Endothelial cell (in vitro differentiated cells): ENCODE measurements around the gene GPC2. TPM values are rescaled to one million over a fixed set of nuclear protein-coding genes. Genes with fewer than 3 reads are reported as not detected.

ENCODE experiments used
- DNase-seq: peaks from one replicate; pipeline ENCODE4 v3.0.0; 2021; ENCODE audit warnings: low spot score
- H3K27ac Mint-ChIP-seq: one replicate; pipeline ENCODE4 v1.8.0; 2021; ENCODE audit warnings: mixed read lengths, inconsistent platforms; ENCODE audit not compliant: unreplicated experiment
- H3K27me3 Mint-ChIP-seq: one replicate; pipeline ENCODE4 v1.8.0; 2021; ENCODE audit warnings: mild to moderate bottlenecking, moderate library complexity, mixed read lengths, inconsistent platforms; ENCODE audit not compliant: unreplicated experiment
- H3K36me3 Mint-ChIP-seq: one replicate; pipeline ENCODE4 v1.8.0; 2021; ENCODE audit warnings: mild to moderate bottlenecking, low read depth, mixed read lengths, inconsistent platforms; ENCODE audit not compliant: unreplicated experiment
- H3K4me1 Mint-ChIP-seq: one replicate; pipeline ENCODE4 v1.8.0; 2021; ENCODE audit warnings: mild to moderate bottlenecking, mixed read lengths, inconsistent platforms; ENCODE audit not compliant: unreplicated experiment
- H3K4me3 Mint-ChIP-seq: one replicate; pipeline ENCODE4 v1.8.0; 2021; ENCODE audit warnings: mild to moderate bottlenecking, mixed read lengths, inconsistent platforms; ENCODE audit not compliant: unreplicated experiment
- H3K9me3 Mint-ChIP-seq: one replicate; pipeline ENCODE4 v1.8.0; 2021; ENCODE audit warnings: mixed read lengths, inconsistent platforms; ENCODE audit not compliant: unreplicated experiment
- CTCF ChIP-seq: fragments of 200-600 bp; sonication (generic); IDR thresholded peaks from one replicate; pipeline ENCODE4 v1.5.0; 2021; ENCODE audit warnings: antibody characterized with exemption; ENCODE audit not compliant: unreplicated experiment
- total RNA-seq: library from RNA; stranded (reverse); fragmentation: NEBNext Ultra II Directional; extraction: Animal tissue kit (Norgen Biotek cat#: 25700); gene quantifications from one replicate; pipeline ENCODE4 v1.2.1, GENCODE V29; 2021; ENCODE audit not compliant: unreplicated experiment

GPC2 gene
- total RNA-seq, 1 donor from 2014 or later, result 27.2 TPM

DNA sequence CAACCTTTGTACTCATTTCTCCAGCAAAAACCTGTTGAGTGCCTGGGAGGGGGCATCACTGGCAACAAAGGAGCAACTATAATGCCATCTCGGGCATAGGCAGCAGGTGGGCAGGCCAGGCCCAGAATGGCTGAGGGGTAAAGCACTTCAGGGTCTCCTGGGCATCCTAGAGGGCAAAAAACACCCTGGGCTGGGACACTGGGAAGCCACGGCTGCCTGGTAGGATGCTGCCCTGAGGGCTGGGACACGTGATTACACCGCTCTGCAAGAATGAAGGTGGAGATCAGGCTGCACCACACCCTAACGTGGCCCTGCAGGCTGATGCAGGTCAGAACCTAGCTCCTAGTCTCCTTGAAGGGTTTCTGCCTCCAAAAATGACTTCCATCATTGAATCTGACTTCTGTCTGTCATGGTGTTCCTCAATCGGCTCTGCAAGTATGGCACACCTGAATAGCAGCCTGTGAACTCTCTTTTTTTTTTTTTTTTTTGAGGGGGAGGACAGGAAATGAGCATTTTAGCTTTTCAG is 14.1 kb downstream of the GPC2 start:
- no peaks in the 10 kb centered on the region for H3K9me3 Mint-ChIP-seq
- no peak for DNase-seq
- peaks cover 4% of the 10 kb centered on the region for H3K36me3 Mint-ChIP-seq
- no peak for TF ChIP-seq CTCF
- no peak overlapping the region for H3K27ac Mint-ChIP-seq
- peaks cover 25% of the 10 kb centered on the region for H3K27me3 Mint-ChIP-seq
- H3K4me3 Mint-ChIP-seq, result no peak overlapping the region
- peaks cover 22% of the 10 kb centered on the region for H3K4me1 Mint-ChIP-seq

- peaks cover 20% of the 10 kb centered on the region for H3K4me1 Mint-ChIP-seq
- no peak overlapping the region for H3K27ac Mint-ChIP-seq
- H3K9me3 Mint-ChIP-seq, result no peaks in the 10 kb centered on the region
- no peak for DNase-seq
- peaks cover 19% of the 10 kb centered on the region for H3K27me3 Mint-ChIP-seq
- no peak overlapping the region for H3K4me3 Mint-ChIP-seq
- H3K36me3 Mint-ChIP-seq, result peaks cover 12% of the 10 kb centered on the region
- TF ChIP-seq CTCF, result no peak
Measured at GRCh38 chr7:100160067-100160466, 17.1 kb downstream of the GPC2 start.

DNA sequence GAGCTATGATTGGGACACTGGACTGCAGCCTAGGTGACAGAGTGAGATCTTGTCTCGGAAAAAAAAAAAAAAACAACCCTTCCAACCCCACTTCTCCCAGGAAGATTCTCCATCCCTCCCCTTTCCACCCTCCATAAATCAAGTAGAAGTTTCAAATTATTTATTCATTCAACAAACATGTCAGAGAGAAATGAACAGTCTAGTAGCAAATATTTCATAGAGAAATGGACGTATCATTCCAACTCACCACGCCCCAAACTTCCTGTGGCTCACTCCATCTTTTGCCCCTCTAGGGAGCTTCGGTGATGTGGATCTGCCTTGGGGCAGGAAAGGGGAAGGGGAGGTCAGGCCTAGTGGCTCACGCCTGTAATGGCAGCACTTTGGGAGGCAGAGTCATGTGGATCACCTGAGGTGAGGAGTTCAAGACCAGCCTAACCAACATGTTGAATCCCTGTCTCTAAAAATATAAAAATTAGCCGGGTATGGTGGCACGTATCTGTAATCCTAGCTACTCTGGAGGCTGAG is 18.0 kb downstream of the GPC2 start:
- H3K27me3 Mint-ChIP-seq, result peaks cover 19% of the 10 kb centered on the region

GRCh38 chr7:100158229-100159098 is 18.7 kb downstream of the GPC2 start, which contains the start of gene TRAPPC14:
TRAPPC14 (minus strand) TSS chr7:100158723; CDS start chr7:100158499, 224 bp downstream.
- H3K4me1 Mint-ChIP-seq, result peaks cover 21% of the 10 kb centered on the region
- H3K36me3 Mint-ChIP-seq, result peaks cover 14% of the 10 kb centered on the region
- peak; percentile 86 for DNase-seq
- no peak for TF ChIP-seq CTCF
- peak within 1 kb of the TSS; percentile 84 for H3K27ac Mint-ChIP-seq
- H3K4me3 Mint-ChIP-seq, result peak within 1 kb of the TSS; percentile 87
- H3K9me3 Mint-ChIP-seq, result no peaks in the 10 kb centered on the region
- H3K27me3 Mint-ChIP-seq, result peaks cover 19% of the 10 kb centered on the region

More for the DNA sequence above, 18.0 kb downstream of the GPC2 start:
- no peak for DNase-seq
- peak overlapping the region; percentile 84 for H3K27ac Mint-ChIP-seq
- TF ChIP-seq CTCF, result no peak
- H3K36me3 Mint-ChIP-seq, result peaks cover 13% of the 10 kb centered on the region
- H3K4me3 Mint-ChIP-seq, result peak overlapping the region; percentile 87
- peaks cover 20% of the 10 kb centered on the region for H3K4me1 Mint-ChIP-seq
- no peaks in the 10 kb centered on the region for H3K9me3 Mint-ChIP-seq
